GM18508 (cell line): ENCODE measurements around the gene ZBTB22.
"Not testable (repeated sequence)": the region's sequence is repeated elsewhere in the genome, so short reads cannot be mapped to it uniquely, and the experiment has no call there.

Experiments used
- ATAC-seq: cut with Tn5 transposase; IDR thresholded peaks from one replicate; pipeline ENCODE4 v1.9.1; 2021; ENCODE audit warnings: moderate number of reproducible peaks; ENCODE audit not compliant: insufficient read depth, unreplicated experiment

Gene ZBTB22

DNA sequence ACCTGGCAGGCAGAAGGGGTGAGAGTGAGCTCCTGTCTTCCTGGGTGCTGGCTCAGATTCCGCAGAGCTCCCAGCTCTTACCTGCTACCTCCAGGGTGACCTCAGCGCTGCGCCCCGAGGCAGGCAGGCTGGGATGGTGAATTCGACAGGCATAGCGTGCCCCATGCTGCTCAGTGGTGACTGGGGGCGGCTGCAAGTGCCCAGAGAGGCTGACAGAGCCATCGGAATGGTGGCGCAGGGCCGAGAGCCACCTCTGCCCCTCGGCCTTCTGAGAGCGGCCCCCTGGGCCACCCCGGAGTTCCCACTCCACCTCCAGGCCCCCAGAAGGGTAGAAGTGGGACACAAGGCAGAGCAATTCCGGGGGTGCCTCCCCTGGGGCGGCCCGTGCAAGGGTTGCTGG, 13.3 kb downstream of the ZBTB22 start:
- ATAC-seq, result no peak

DNA sequence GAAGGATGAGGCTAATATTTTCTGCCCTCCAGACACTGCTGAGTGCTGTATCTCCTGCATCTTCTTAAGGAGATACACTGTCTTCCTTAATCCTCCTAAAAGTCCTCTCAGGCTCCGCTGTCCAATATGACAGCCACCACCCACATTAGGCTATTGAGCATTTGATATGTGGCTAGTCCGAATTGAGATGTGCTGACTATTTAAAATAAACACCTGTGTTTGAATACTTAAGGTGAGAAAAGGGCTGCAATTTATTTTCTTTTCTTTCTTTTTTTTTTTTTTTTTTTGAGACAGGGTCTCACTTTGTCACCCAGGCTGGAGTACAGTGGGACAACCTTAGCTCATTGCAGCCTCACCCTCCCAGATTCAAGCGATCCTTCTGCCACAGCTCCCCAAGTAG, 15.7 kb downstream of the ZBTB22 start:
- ATAC-seq, result no peak

DNA sequence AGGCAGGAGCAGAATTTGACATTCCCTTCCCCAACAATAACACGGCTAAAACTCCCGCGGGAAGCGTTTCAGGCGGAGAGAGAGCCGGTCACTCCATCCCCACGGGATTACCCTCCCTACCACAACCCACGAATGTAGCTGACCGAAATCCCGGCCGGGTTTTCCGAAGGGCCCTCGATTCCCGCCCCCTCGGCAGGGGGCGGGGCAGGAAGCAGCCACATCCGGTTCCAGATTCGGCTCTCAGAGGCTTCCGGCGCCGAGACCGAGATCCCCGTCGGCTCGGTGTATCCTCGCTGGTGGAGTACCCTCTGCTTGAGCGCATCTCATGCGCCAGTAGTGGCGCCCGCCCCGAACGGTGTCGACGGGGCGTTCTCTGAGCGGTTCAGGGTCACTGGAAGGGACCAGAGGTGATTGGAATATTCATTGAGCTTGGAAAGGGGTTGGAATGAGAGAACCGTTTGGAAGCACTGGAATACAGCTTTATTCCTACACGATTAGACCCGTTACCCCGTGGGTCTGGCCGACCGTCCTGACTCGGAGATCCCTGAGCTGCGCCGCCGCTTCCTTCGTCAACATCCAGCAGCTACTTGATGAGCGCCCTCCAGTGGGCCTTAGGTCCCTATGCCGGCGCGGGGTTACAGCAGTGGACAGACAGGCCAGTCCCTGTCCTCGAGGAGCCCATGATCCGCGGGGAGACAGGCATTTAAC, 18.2 kb downstream of the ZBTB22 start:
- ATAC-seq, result no peak

DNA sequence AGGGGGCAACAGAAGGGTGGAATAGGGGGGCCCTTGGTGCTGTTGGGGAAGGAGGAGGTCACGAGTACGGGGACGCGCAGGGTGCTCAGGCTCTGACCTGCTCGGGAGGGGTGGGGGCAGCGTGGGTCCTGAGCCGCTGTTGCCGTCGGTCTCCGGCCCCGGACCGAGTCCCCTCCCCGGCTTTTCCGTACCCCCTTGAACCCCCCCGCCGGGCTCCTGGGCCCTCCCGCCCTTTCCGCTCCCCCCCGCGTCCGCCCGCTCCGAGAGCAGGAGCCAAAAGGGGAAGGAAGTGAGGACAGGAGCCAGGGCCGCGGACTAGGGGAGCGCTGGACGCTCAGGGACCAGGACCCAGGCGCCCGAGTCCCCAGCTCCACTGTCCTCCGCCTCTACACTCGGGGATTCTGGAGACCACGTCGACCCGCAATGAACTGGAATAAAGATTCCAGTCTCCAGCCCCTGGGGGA, 18.7 kb downstream of the ZBTB22 start, which contains the start of gene RGL2:
RGL2 (minus strand) TSS at position 170 of the 464 bp plus-strand sequence. CDS start 332 bp downstream, outside the sequence.
- no peak for ATAC-seq

DNA sequence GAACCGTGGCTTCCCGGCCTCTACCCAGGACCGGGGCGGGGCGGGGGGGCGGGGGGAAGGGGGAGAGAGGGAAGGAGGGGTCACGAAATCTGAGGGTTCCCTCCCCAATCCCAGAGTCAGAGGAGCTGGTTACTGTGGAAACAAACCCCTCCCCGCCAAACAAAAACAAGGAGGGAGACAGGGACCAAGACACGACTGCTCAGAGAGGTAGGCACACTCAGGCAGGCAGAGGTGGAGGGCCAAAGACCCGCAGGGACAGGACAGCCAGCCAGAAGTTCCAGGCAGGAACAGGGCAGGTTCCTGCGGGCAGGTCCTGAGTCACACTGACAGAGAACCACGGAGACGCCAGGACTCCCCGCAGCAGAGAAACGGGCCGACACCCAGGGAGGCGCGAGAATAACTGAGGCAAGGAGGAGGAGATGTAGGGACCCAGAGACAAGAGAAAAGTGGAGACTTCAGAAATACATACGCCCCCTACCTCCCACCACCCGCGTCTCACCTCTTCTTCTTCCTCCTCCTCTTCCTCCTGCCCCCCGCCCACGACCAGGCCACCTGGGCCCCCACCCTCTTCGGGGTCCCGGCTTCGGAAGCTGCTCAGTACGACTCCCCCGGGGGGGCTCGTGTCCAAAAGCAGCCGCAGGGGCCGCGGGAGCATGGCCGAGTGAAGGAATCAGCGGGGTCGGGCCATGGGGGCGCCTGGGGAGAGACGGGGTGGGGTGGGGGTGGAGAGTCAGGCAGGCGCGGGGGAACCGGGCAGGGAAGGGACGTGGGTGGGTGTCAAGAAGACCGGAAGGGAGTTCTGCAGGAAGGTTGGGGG, 19.4 kb downstream of the ZBTB22 start:
- no peak for ATAC-seq

DNA sequence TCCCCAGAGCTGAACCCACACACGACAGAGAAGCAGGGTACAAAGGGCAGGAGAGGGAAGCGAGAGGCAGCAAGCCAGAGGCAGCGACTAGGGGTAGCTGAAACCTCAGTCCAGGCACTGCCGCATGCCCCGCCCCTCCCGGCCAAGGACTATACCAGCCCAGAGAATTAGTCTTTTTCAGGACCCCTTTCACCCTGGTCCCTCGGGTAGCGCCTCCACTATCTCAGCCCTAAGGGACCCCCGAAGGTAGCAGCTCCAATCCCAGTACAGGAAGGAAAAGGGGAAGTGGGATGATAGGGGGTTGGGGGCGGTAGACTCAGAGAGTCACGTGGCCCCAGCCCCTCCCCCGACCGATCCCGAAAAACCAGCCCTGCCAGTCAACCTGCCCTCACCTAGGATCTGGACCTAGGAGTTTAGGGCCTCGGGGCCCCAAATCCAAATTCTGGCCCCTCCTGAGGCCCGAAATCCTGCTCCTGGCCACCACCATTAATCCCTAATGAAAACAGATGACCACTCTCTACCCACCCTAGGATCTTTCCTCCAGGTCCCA, 20.1 kb downstream of the ZBTB22 start:
- no peak for ATAC-seq

DNA sequence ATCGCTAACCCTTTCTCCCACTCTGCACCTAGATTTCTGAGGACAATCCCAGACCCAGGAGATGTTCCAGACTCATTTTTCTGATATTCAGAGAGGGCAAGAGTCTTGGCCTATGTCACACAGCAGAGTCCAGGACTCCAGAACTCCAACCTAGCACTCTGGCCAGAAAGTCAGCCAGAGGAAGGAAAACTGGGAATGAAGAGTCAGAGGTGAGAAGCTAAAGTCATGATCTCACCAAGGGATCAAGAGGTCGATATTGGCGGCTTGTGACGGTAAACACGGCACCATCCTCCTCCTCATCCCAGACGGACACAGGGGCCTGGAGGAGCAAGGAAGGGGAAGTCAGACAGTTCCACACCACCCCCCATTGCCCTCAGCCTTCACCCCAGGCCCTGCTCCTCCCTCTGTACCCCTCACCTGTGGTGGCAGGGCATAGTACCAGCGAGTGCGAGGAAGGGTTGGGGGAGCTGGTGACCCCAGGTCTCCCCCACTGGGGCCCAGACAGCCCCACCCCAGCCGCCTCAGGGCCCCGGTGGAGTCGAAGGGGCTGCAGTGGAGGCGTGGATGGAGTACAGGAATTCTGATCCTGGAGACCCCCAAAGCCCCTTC, 20.6 kb downstream of the ZBTB22 start:
- ATAC-seq, result no peak

DNA sequence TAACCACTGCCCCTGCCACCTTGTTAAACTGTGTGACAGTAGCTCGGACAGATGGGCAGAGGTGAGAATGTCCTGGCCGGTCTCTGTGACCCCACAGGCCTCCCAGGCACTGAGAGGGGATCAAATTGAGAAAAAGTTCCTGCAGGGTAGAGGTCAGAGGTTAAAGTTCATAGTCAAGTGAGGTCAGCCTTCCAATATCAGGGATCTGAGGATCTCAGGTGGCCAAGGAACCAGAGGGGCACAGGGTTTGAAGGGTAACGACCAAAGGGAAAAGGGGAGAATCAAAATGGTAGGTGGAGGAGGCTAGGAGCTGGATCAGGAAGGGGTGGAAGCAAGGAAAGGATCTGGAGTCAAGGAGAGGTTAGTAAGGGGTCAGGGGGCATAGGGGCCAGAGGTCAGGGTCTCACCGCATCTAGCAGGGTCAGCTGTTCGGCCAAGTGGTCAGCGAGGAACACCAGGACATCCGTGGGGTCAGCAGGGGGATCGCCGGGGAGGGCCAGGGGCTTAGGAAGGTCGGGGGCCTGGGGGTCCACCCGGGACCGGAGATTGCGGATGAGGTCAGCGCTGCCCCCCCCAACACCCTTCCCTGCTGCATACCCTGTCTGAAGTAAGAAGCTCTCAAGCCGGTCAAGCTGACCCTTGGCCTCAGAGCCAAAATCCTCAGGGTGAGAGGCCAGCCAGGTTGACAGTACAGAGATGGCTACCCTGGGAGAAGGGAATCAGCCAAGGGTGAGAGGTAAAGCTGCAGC, 21.7 kb downstream of the ZBTB22 start:
- ATAC-seq, result no peak

DNA sequence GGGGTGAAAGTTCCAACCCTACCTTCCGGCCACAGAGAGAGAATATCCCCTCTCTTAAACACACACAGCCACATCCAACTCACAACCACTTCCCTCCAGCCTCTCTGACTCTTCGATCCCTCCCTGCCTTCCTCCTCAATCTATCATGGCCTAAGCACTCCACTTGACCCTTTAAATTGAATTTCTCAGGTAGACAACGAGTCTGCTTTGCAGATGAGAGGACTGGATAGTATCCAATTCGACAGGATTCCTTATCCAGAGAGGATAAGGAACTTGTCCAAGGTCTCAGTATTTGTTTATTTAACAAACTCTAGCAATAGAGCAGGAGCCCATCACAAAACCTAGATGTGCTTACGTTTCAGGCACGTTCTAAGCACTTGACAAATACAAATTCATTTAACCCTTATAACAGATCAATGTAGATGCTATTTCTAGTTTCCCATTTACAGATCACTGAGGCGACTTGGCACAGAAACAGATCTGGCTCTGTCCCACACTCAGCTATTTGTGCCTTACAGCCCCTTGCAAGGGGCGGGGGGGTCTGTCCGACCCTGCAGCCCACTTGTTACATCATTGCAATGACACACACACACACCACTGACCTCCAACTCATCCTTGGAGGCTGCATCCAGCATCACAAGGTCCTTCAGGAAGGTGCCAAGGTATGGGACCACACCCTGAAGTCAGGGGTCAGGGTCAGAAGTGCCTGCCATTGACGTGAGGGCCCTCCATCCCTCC, 23.3 kb downstream of the ZBTB22 start:
- no peak for ATAC-seq

DNA sequence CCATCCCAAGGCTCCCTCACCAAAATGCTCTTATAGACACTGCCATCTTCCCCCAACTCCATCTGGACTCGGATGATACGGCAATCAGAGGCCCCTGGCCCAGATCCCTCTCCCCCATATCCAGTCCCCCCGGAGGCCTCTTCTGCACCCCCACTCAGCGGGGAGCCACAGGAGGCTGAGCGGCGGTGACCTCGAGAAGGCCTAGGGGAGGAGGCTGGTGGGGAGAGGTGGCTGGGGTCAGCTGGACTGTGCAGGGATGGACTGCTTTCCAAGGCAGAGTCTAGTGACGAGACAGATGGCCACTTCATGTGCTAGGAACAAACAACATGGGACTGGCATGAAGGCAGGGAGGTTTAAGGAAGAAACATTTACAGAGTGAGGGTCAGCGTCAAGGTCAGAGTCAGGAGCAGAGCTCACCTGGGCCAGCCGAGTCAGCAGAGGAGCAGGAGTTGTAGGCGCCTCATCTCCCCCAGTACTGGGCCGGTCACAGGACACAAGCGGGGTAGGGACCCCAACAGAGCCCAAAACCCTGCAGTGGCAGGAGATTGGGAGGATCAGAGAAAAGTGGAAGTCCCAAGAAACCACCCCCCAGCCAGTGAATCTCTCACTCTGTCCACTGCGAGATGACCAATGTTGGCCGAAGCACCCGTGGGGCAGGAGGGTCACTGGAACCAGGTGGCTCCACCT, 24.4 kb downstream of the ZBTB22 start:
- no peak for ATAC-seq

DNA sequence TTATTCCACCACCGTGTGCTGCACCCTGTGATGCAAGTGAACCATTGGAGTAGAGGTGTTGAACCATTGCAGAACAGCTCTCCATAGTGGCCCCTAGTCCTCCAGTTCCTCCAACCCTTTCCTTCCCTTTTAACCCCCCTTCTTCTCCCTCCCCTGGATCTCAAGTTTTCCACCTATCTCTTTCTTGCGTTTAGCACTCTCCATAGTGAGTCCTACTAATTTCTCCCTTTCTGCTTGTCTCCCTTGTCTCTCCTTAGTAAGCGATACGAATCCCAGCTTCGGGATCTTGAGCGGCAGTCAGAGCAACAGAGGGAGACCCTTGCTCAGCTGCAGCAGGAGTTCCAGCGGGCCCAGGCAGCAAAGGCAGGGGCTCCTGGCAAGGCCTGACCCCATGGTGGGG, 27.1 kb downstream of the ZBTB22 start:
- no peak for ATAC-seq

DNA sequence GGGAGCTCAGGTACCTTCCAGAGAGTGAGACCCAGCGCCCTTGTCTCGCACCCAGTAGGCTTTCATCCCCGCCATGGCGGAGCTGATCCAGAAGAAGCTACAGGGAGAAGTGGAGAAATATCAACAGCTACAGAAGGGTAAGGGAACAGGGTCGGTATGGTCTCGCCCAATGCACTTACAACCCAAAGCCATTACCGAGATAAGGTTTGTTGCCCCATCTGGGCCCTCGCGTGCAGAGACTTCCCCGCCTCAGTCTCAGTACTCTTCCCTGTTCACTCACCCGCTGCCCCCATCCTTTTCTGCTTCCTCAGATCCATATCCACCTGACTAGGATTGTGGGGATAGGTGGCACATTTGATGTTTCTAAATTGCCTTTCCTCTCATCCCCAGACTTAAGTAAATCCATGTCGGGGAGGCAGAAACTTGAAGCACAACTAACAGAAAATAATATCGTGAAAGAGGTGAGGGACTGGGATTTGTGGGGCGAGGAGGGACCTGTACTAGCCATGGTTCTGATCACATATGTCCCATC, 27.7 kb downstream of the ZBTB22 start:
- ATAC-seq, result no peak

DNA sequence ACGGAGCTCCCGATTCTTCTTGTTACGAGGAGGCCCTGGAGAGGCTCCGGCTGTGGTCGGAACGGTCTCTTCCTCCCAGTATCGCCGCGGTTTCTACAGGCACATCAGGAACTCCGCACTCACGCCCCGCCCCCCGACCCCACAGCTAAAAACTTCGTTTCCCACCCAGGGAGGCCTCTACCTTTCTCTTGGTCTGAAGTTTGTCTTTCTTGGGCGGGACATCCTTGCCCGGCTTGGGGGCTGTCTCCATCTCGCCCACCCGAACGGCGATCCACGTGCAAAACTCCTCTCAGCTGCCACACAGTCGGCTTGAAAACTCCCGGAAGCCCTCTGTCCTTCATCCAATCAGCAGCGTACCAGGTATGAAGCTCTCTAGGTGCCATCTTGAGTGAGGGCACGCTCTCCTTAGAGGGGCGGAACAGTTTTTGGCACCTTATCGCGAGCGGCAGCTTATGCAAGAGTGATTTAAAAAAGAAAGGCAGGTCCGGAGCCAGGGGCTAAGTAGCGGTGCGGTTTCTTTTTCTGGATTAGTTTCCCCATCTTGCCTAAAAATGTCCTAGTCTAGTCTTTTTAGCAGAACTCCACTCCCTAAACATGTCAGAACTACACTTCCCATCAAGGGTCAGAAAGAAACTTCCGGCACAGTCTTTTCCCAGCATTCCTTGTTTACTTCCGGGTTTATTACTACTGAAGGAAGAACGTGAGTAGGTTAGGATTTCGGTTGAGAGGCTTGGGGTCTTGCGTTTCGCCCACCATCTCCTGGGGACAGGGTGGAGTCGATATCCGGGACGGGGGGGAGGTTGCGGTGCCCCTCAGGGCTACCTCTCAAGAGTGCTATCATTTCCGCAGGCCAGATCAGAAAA, 28.4 kb downstream of the ZBTB22 start, which contains the start of the genes PFDN6 and WDR46:
PFDN6 (plus strand) TSS at position 681 of the 863 bp plus-strand sequence. CDS start 256 bp downstream, outside the sequence.
WDR46 (minus strand) TSS at position 319 of the 863 bp plus-strand sequence; CDS start at position 250, 69 bp downstream.
- peak; percentile 51 for ATAC-seq

DNA sequence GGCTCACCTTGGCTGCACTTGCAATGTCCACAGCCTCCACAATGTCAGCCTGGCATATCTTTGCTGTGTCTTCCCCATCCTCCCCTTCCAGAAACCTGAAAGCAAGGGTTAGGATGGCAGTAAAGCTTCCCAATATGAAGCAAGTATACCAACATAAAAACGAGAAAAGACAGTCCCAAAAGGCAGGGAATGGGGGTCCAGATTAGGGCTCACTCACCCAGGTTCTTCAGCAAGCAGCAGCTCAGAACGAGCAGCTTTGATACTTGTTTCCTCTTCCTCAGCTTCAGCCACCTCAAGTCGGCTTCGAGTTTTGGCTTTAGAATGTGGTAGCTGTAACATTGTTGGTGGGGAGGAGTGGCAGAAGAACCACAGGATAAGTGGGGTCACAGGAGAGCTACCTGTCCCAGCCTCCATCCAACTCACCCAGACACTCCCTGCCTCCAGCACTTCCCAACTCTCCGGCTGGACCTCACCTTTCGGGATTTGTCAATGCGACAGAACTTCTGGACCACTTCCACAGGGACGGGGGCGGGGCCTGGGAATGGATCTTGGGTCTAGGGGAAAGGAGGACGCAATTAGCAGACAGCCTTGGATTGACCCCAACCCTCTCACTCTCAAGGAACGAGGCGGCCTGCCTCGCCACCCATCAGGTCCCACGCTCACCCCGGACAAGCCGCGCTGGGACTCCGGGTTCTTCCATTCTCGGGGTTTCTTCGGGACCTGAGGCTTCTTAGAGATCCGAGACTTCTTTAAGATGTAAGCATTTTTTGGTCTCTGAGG, 29.2 kb downstream of the ZBTB22 start:
- ATAC-seq, result no peak

DNA sequence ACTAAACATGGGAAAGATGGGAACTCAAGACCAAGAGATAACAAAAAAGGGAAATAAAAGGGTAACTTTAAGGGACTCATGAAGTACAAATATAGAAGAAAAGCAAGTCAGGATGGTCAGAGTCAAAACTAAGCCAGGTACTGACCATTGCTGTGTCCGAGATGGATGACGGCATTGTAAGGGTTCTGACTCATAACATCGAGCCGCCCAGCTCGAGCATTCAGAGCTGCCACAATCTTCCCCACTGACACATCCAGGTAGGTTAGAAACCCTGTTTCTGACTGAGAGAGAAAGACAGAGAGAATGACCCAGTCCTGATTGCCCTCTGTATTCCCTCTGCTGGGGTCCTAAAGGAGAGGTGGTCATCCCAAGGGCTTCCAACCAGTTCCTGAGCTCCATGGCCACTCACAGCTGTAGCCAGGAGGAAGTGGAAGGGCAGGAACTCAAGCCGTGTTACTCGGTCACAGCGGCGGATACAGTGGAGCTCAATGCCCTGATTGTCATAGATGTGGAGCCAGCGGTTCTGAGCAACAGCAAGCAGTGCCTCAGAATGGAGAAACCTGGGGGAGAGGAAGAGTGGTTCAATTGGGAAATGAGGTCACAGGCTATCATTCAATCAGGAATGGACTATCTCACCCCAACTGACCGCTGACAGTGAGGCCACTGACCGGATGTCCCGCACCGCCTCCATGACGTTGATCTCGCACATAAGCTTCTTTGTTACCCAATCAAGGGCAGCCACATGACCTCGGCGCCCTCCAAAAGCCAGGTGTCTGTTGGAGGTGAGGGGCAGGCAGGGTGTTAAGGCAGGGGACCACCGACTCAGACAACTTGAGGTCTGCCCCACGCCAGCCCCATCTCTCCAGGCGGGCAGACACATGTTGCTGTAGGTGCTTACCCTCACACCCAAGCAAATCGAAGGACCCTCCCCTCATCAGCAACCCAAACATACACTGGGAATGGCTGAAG, 30.3 kb downstream of the ZBTB22 start:
- no peak for ATAC-seq

DNA sequence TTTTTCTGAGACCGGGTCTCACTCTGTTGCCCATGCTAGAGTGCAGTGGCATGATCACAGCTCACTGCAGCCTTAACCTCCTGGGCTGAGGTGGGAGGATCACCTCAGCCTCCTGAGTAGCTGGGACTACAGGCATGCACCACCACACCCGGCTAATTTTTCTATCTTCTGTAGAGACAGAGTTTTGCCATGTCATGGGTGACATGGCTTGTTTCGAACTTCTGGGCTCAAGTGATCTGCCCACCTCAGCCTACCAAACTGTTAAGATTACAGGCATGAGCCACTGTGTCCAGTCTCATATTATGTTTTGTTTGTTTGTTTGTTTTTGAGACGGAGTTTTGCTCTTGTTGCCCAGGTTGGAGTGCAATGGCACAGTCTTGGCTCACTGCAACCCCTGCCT, 32.3 kb downstream of the ZBTB22 start:
- ATAC-seq, result not testable (repeated sequence)
